IMR-90 (cell line): ENCODE measurements around the gene B9D1. TPM values are rescaled to one million over a fixed set of nuclear protein-coding genes. Genes with fewer than 3 reads are reported as not detected.

Experiments used
- ATAC-seq: fragments of 200-7000 bp; cut with Tn5 transposase; 2 replicates; pipeline ENCODE4 v1.9.1; 2020; ENCODE audit warnings: low read depth, mild to moderate bottlenecking, moderate library complexity
- BruUV-seq: library from RNA; stranded (reverse); fragments of 400-500 nt; replicated peaks from 2 replicates; lab custom pipeline; 2021; lab: Mats Ljungman, UMichigan
- CTCF ChIA-PET: fragments of 300-600 bp; formaldehyde crosslinking; extraction: SDS; loops from one replicate; lab custom pipeline; 2021; ENCODE audit warnings: antibody characterized with exemption; lab: Yijun Ruan, JAX
- POLR2A ChIA-PET: fragments of 300-600 bp; sonication (Branson Sonifier 250); formaldehyde crosslinking; loops from one replicate; lab custom pipeline; 2022; ENCODE audit warnings: antibody characterized with exemption; ENCODE audit not compliant: unreplicated experiment; lab: Charles Lee
- DNase-seq: peaks from one replicate; pipeline ENCODE4 v3.0.0; 2013
- H2AFZ ChIP-seq: replicated peaks from 2 replicates; pipeline ENCODE3; 2013; ENCODE audit warnings: low read length, mild to moderate bottlenecking; ENCODE audit not compliant: poor library complexity
- H2AK5ac ChIP-seq: 2 replicates; pipeline ENCODE4 v1.6.1; 2013; ENCODE audit warnings: low read depth, low read length, inconsistent platforms
- H2AK9ac ChIP-seq: replicated peaks from 2 replicates; pipeline ENCODE3; 2013; ENCODE audit warnings: mild to moderate bottlenecking, low read depth, low read length, moderate library complexity; ENCODE audit not compliant: poor library complexity
- H2BK120ac ChIP-seq: 2 replicates; pipeline ENCODE4 v1.6.1; 2013; ENCODE audit warnings: low read depth, low read length, inconsistent platforms
- H2BK15ac ChIP-seq: 3 replicates; pipeline ENCODE4 v1.6.1; 2013; ENCODE audit warnings: low read depth, low read length, inconsistent platforms
- H2BK20ac ChIP-seq: 2 replicates; pipeline ENCODE4 v1.6.1; 2013; ENCODE audit warnings: low read depth, mild to moderate bottlenecking, inconsistent platforms, low read length, moderate library complexity
- H2BK5ac ChIP-seq: 2 replicates; pipeline ENCODE4 v1.6.1; 2013; ENCODE audit warnings: mild to moderate bottlenecking, low read depth, low read length, inconsistent platforms; ENCODE audit not compliant: poor library complexity, severe bottlenecking
- H3K14ac ChIP-seq: replicated peaks from 2 replicates; pipeline ENCODE4 v1.6.1; 2013; ENCODE audit warnings: low read depth, low read length, inconsistent platforms
- H3K18ac ChIP-seq: 2 replicates; pipeline ENCODE4 v1.6.1; 2013; ENCODE audit warnings: low read depth, low read length, control low read depth
- H3K23ac ChIP-seq: 2 replicates; pipeline ENCODE4 v1.6.1; 2013; ENCODE audit warnings: low read depth, low read length, inconsistent platforms
- H3K27ac ChIP-seq: 2 replicates; pipeline ENCODE4 v1.5.1; 2013; ENCODE audit warnings: mild to moderate bottlenecking, control low read depth, low read length; ENCODE audit not compliant: insufficient read depth
- H3K27me3 ChIP-seq: 2 replicates; pipeline ENCODE4 v1.6.1; 2013; ENCODE audit warnings: low read length; ENCODE audit not compliant: control insufficient read depth, insufficient read depth
- H3K36me3 ChIP-seq: 2 replicates; pipeline ENCODE4 v1.6.1; 2013; ENCODE audit warnings: low read length, mixed read lengths; ENCODE audit not compliant: control insufficient read depth, insufficient read depth
- H3K4ac ChIP-seq: 2 replicates; pipeline ENCODE4 v1.6.1; 2013; ENCODE audit warnings: low read depth, low read length, inconsistent platforms
- H3K4me1 ChIP-seq: 2 replicates; pipeline ENCODE4 v1.6.1; 2013; ENCODE audit warnings: low read length, mixed read lengths; ENCODE audit not compliant: control insufficient read depth, insufficient read depth
- H3K4me2 ChIP-seq: 2 replicates; pipeline ENCODE4 v1.6.1; 2013; ENCODE audit warnings: low read depth, mild to moderate bottlenecking, control low read depth, low read length, moderate library complexity
- H3K4me3 ChIP-seq: 2 replicates; pipeline ENCODE4 v1.5.1; 2013; ENCODE audit warnings: low read depth, mild to moderate bottlenecking, control low read depth, low read length, moderate library complexity; ENCODE audit not compliant: insufficient read depth
- H3K56ac ChIP-seq: 2 replicates; pipeline ENCODE4 v1.6.1; 2013; ENCODE audit warnings: low read length, inconsistent platforms; ENCODE audit not compliant: insufficient read depth; ENCODE audit errors: extremely low read depth
- H3K79me1 ChIP-seq, 2 experiments: 2 replicates each; pipeline ENCODE4 v1.6.1; 2013; ENCODE audit warnings: low read length in 2 of 2, inconsistent platforms in 1 of 2, low read depth in 1 of 2
- H3K9ac ChIP-seq: 2 replicates; pipeline ENCODE4 v1.6.1; 2013; ENCODE audit warnings: low read depth, low read length, control low read depth
- H3K9me1 ChIP-seq: 2 replicates; pipeline ENCODE4 v1.6.1; 2013; ENCODE audit warnings: low read length, inconsistent platforms; ENCODE audit not compliant: insufficient read depth
- H3K9me3 ChIP-seq: 2 replicates; pipeline ENCODE4 v1.6.1; 2013; ENCODE audit warnings: low read length; ENCODE audit not compliant: control insufficient read depth, insufficient read depth
- H4K20me1 ChIP-seq: 2 replicates; pipeline ENCODE4 v1.6.1; 2013; ENCODE audit warnings: low read length, inconsistent platforms; ENCODE audit not compliant: insufficient read depth
- H4K5ac ChIP-seq: 2 replicates; pipeline ENCODE4 v1.6.1; 2013; ENCODE audit warnings: mild to moderate bottlenecking, low read depth, low read length, control low read depth
- H4K8ac ChIP-seq, 2 experiments: 2 replicates each; pipeline ENCODE4 v1.6.1; 2013; ENCODE audit warnings: low read depth in 2 of 2, low read length in 2 of 2, control low read depth in 1 of 2, inconsistent platforms in 1 of 2
- H4K91ac ChIP-seq: 2 replicates; pipeline ENCODE4 v1.6.1; 2013; ENCODE audit warnings: low read depth, low read length, inconsistent platforms; ENCODE audit not compliant: insufficient read depth
- BHLHE40 ChIP-seq: fragments of 150-350 bp; IDR thresholded peaks from 2 replicates; pipeline ENCODE4 v1.6.1; 2016; ENCODE audit warnings: mild to moderate bottlenecking, low read depth, low read length
- CHD1 ChIP-seq: IDR thresholded peaks from 2 replicates; pipeline ENCODE4 v1.6.1; 2012; ENCODE audit warnings: low read depth, low read length, improper control_type of control experiment
- ELK1 ChIP-seq: fragments of 150-350 bp; IDR thresholded peaks from 2 replicates; pipeline ENCODE4 v1.6.1; 2016; ENCODE audit warnings: low read depth, mild to moderate bottlenecking, low read length, moderate library complexity, borderline replicate concordance
- MAZ ChIP-seq: IDR thresholded peaks from 2 replicates; pipeline ENCODE4 v1.6.1; 2012; ENCODE audit warnings: low read depth, mild to moderate bottlenecking, low read length, improper control_type of control experiment, moderate library complexity, borderline replicate concordance
- NFE2L2 ChIP-seq: fragments of 150-350 bp; IDR thresholded peaks from 2 replicates; pipeline ENCODE4 v1.6.1; 2016; ENCODE audit warnings: low read depth, mild to moderate bottlenecking, low read length
- POLR2A ChIP-seq: IDR thresholded peaks from 2 replicates; pipeline ENCODE4 v1.6.1; 2012; ENCODE audit warnings: mild to moderate bottlenecking, low read depth, low read length
- RCOR1 ChIP-seq: IDR thresholded peaks from 2 replicates; pipeline ENCODE4 v1.6.1; 2012; ENCODE audit warnings: mild to moderate bottlenecking, low read length, improper control_type of control experiment; ENCODE audit not compliant: insufficient replicate concordance
- RFX5 ChIP-seq: IDR thresholded peaks from 2 replicates; pipeline ENCODE4 v1.8.0; 2012; ENCODE audit warnings: low read depth, mild to moderate bottlenecking, low read length, moderate library complexity
- WGBS, 2 experiments: methylation state at CpG; one replicate each; pipeline versions ENCODE4 v1.1.5 to v1.1.7; 2013; ENCODE audit warnings: missing lambda C conversion rate in 2 of 2; ENCODE audit not compliant: insufficient read length in 1 of 2; ENCODE audit errors: extremely low coverage in 2 of 2; 5-methylcytosine and 5-hydroxymethylcytosine counted together
- dilution Hi-C: fragments of 300-500 bp; cut with HindIII; formaldehyde crosslinking; loops from one replicate; pipeline ENCODE4 v1.14.3; 2018; ENCODE audit warnings: low sequenced_read_pairs; ENCODE audit not compliant: unreplicated experiment
- in situ Hi-C: fragments of 300-500 bp; cut with MboI; formaldehyde crosslinking; loops from 3 replicates; pipeline ENCODE4 v1.14.3; 2019; ENCODE audit warnings: low sequenced_read_pairs, inconsistent platforms, mixed read lengths
- intact Hi-C: fragments of 100-400 bp; cut with micrococcal nuclease; formaldehyde crosslinking; loops from 2 replicates; pipeline ENCODE4 v1.10.0; 2022
- polyA plus RNA-seq, 3 experiments: library from polyadenylated mRNA; depleted of rRNA; stranded (reverse); fragments of >200 nt; gene quantifications; 2 replicates each; pipeline ENCODE4 v1.2.3, GENCODE V29; 2012; ENCODE audit warnings: low replicate concordance in 1 of 3
- total RNA-seq: library from RNA; depleted of rRNA; stranded (reverse); fragments of >200 nt; gene quantifications from 2 replicates; pipeline ENCODE4 v1.2.3, GENCODE V29; 2012

Gene B9D1
- total and polyA plus RNA-seq, 2 of the 4 experiments (the other 2 are of a cell fraction), result 42.5 to 43.8 TPM

- TF ChIP-seq ELK1 (no peak), MAZ (no peak), POLR2A (no peak), NFE2L2 (no peak), RCOR1 (no peak), CHD1 (no peak), RFX5 (no peak), BHLHE40 (no peak)
- Histone ChIP-seq H2AK9ac (no peak overlapping the region), H3K9ac (no peak overlapping the region), H2BK5ac (no peak overlapping the region), H3K4me2 (no peak overlapping the region), H3K4me1 (peaks cover 12% of the 10 kb centered on the region), H3K36me3 (peaks cover 2% of the 10 kb centered on the region; the same call in 1 of the 2 replicates), H3K4ac (no peak overlapping the region), H3K27ac (no peak overlapping the region), H3K56ac (no peak overlapping the region), H4K91ac (no peak overlapping the region), H3K18ac (no peak overlapping the region), H3K23ac (no peak overlapping the region), H2BK120ac (no peak overlapping the region), H2AK5ac (no peak overlapping the region), H4K20me1 (no peaks in the 10 kb centered on the region), H3K9me1 (no peaks in the 10 kb centered on the region), H3K4me3 (no peak overlapping the region), H3K9me3 (no peaks in the 10 kb centered on the region), H4K8ac (no peak overlapping the region), H2AFZ (no peak overlapping the region), H3K27me3 (no peaks in the 10 kb centered on the region), H4K5ac (no peak overlapping the region), H2BK20ac (no peak overlapping the region), H2BK15ac (no peak overlapping the region), H3K79me1 (no peaks in the 10 kb centered on the region), H3K14ac (no peak overlapping the region)
- ChIA-PET CTCF (interaction anchor here (1.1 kb wide), 1 partner anchor 79 kb away, joined by 3 read pairs; no protein-coding TSS in a partner anchor), POLR2A (no interaction called here)
- DNase-seq, result peak; percentile 37
- in situ Hi-C loops, result loop anchor here (5.0 kb wide), 1 partner anchor 134 kb away; no protein-coding TSS in a partner anchor
- dilution Hi-C loops, result no loop called here
- peak; percentile 13 for ATAC-seq
- WGBS, 2 experiments, result no CpG with 5 or more reads among the region's 4 CpGs
- no TSS peak for BruUV-seq
- intact Hi-C loops, result no loop called here
Observed at GRCh38 chr17:19368229-19368628, 5.7 kb upstream of the B9D1 start.
